Stimulated activated CD8-positive, alpha-beta memory T cell treated with anti-CD3 and anti-CD28 coated beads, Interleukin-12 subunit alpha, Interleukin-12 subunit beta, amount 100 ng/mL, for 24 hours (primary cell): ENCODE results near the gene PDPR.
"Not testable (repeated sequence)": the region's sequence is repeated elsewhere in the genome, so short reads cannot be mapped to it uniquely, and the experiment has no call there.

ENCODE experiments used
- DNase-seq: peaks from one replicate; pipeline ENCODE4 v3.0.0-alpha.2; 2020; ENCODE audit errors: extremely low read depth

Gene PDPR

DNA sequence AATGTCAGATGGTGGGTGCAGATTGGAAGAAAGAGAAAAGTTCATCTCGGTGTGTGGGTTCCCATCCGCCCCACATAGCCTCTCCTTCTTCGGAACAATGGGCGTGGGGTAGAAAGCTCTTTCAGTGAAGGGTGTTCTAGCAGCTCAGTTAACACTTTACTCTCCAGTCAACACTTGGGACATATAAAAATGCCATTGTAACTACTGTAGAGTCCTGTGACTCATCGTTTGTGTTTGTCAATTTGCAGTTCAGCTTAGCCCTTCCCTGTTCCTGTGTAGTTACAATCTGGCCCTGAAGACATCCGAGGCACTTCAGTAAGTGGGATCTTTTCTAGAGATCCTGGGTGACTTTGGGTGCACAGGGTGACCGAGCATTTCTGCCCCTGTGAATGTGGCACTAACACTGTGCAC is 47.9 kb downstream of the PDPR start:
- no peak for DNase-seq

DNA sequence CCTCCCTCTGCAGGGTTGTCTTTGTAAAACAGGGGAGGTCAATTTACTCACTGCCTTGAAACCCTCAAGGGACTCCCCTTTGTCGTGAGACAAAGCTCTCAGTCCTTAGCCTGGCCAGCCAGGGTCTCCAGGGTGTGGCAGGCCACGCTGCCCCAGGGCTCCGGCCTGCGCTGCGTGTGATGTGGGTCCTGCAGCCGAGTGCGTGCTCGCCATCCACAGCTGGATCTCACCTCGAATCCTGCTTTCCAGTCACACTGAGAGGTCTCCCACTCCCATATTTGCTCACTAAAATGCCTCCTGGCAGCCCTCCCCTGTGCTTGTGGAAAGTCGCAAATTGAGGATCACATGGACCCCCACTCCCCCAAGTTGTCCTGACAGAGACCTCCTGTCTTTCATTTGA is 49.5 kb downstream of the PDPR start:
- no peak for DNase-seq

DNA sequence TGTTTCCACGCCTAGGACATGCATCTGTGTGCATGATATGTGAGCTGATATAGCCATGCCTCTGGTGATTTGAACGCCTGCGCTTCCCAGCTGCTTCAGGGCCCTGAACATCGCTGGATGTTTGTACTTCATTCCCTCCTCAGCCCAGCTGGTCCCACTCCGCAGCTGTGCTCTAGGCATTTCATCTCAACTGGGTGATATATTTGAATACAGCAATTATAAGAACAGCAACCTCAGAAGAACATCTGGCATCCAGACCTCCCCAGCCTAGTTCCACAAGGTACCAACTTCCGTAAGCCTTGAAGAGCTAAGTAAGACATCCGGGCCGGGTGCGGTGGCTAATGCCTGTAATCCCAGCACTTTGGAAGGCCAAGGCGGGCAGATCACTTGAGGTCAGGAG is 52.6 kb downstream of the PDPR start:
- DNase-seq = not testable (repeated sequence)

GRCh38 chr16:70173212-70173837 is 59.2 kb downstream of the PDPR start, which contains the start of gene CLEC18C:
Gene CLEC18C, plus strand, starts transcription at chr16:70173787. Its CDS starts 492 bp downstream, at chr16:70174279.
- DNase-seq = not testable (repeated sequence)

- not testable (repeated sequence) for DNase-seq
Observed at GRCh38 chr16:70173916-70174315, 59.8 kb downstream of the PDPR start.

DNA sequence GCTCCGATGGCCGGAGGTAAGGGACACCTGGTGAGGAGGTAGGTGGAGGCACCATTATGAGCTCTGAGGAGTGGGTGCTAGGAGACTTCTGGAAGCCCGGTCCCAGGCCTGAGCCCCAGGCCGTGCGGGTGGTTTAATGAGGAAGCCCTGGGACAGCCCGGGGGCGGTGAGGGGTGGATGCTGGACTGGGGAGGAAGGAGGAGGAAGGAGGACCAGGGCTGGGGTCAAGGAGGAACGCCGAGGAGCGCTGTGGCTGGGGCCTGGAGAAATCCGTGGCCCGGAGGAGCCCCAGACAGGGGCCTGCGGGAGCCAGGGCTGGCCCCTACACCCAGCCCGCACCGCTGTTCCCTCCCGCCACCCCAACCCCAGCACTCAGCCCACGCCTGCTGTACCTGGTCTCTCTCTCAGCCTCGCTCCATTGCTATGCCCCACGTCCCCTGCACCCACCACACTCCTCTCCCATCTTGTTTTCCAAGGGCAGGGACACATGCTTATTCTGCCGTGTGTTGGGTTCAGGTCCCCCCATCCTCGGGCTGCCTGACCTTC is 60.3 kb downstream of the PDPR start:
- DNase-seq = not testable (repeated sequence)

GRCh38 chr16:70187858-70188607 is 73.9 kb downstream of the PDPR start:
- not testable (repeated sequence) for DNase-seq

- not testable (repeated sequence) for DNase-seq
Observed at GRCh38 chr16:70188608-70188915, 74.4 kb downstream of the PDPR start.

DNA sequence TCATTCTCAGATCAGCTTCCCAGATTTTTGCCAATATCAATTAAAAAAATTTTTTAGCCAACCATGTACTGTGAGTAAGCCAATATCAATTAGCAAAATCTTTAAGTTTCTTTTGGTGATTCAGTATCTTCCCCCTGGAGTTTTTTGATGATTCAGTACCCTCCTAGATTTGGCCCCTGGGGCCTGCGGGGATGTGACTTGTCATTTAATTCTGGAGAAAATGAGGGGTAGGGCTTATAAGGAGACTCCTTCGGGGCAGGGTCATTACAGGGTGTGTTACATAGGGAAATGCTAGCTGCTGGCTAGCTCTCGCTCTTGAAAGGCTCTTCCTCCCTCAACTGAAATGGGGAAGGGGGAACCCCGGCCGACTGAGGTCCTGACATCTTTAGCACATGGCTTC is 76.4 kb downstream of the PDPR start:
- DNase-seq = not testable (repeated sequence)

- DNase-seq = not testable (repeated sequence)
Observed at GRCh38 chr16:70196683-70197300, 82.7 kb downstream of the PDPR start.

GRCh38 chr16:70197611-70198010 is 83.5 kb downstream of the PDPR start:
- not testable (repeated sequence) for DNase-seq

- not testable (repeated sequence) for DNase-seq
Observed at GRCh38 chr16:70198230-70198629, 84.1 kb downstream of the PDPR start.

GRCh38 chr16:70198666-70199065 is 84.5 kb downstream of the PDPR start:
- DNase-seq = not testable (repeated sequence)

DNA sequence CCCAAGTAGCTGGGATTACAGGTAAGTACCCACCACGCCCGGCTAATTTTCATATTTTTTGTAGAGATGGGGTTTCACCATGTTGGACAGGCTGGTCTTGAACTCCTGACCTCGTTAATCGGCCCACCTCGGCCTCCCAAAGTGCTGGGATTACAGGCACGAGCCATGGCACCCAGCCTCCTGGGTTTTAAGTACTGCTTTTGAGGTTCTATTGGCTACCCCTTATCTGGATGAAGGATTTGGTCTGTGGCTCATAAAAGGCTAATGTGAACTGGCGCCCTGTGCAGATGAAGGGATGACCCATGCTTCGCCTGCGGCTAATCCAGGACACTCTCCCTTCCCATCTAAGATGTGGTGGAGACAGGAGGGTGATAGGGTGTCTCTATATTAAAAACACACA is 85.0 kb downstream of the PDPR start:
- DNase-seq = not testable (repeated sequence)

DNA sequence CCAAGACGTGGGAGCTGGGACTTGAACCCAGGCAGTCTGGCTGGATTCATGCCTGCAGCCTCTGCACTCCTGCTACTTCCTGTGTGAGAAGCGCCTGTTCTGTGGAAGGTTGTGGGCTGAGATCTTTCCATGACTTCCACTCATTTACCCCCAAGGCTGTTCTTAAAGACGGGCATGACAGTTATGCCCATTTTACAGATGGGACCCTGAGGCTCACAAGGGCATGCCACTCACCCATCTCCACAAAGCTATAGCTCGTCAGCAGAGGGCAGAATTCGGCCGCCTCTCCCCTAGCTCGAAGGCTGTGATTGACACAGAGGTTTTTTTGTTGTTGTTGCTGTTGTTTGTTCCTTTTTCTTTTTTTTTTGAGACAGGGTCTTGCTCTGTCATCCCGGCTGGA is 85.9 kb downstream of the PDPR start:
- not testable (repeated sequence) for DNase-seq

DNA sequence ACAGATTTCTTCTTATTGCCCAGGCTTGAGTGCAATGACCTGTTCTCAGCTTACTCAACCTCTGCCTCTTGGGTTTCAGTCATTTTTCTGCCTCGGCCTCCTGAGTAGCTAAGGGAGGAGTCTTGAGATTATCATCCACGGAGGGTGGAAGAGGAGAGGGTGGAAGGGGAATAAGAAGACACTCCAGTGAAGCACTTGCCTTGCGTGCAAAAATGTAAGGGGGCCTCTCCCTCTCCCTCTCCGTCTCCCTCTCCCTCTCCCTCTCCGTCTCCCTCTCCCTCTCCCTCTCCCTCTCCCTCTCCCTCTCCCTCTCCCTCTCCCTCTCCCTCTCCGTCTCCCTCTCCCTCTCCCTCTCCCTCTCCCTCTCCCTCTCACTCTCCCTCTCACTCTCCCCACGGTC is 89.4 kb downstream of the PDPR start:
- DNase-seq = not testable (repeated sequence)

DNA sequence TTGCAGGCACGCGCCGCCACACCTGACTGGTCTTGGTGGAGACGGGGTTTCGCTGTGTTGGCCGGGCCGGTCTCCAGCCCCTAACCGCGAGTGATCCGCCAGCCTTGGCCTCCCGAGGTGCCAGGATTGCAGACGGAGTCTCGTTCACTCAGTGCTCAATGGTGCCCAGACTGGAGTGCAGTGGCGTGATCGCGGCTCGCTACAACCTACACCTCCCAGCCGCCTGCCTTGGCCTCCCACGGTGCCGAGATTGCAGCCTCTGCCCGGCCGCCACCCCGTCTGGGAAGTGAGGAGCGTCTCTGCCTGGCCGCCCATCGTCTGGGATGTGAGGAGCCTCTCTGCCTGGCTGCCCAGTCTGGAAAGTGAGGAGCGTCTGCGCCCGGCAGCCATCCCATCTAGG is 89.9 kb downstream of the PDPR start:
- not testable (repeated sequence) for DNase-seq

DNA sequence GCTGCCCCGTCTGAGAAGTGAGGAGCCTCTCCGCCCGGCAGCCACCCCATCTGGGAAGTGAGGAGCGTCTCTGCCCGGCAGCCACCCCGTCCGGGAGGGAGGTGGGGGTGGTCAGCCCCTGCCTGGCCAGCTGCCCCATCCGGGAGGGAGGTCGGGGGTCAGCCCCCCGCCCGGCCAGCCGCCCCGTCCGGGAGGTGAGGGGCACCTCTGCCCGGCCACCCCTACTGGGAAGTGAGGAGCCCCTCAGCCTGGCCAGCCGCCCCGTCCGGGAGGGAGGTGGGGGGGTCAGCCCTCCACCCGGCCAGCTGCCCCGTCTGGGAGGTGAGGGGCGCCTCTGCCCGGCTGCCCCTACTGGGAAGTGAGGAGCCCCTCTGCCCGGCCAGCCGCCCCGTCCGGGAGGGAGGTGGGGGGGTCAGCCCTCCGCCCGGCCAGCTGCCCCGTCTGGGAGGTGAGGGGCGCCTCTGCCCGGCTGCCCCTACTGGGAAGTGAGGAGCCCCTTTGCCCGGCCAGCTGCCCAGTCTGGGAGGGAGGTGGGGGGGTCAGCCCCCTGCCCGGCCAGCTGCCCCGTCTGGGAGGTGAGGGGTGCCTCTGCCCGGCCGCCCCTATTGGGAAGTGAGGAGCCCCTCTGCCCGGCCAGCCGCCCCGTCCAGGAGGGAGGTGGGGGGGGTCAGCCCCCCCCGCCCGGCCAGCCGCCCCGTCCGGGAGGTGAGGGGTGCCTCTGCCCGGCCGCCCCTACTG is 90.7 kb downstream of the PDPR start:
- not testable (repeated sequence) for DNase-seq

- DNase-seq = not testable (repeated sequence)
Observed at GRCh38 chr16:70206382-70206781, 92.2 kb downstream of the PDPR start.
